Mesenchymal stem cell (in vitro differentiated cells and primary cell): ENCODE measurements around the gene STK24.

Experiments
- DNase-seq: peaks from one replicate; pipeline ENCODE4 v3.0.0-alpha.2; 2013
- H2AFZ ChIP-seq: one replicate; pipeline ENCODE4 v1.6.1; 2013; ENCODE audit warnings: low read depth, mild to moderate bottlenecking, control low read depth, inconsistent platforms, low read length, moderate library complexity
- H2AK5ac ChIP-seq: 2 replicates; pipeline ENCODE4 v1.6.1; 2013; ENCODE audit warnings: low read length, moderate library complexity, mild to moderate bottlenecking, inconsistent platforms; ENCODE audit not compliant: severe bottlenecking
- H2BK120ac ChIP-seq: one replicate; pipeline ENCODE4 v1.6.1; 2013; ENCODE audit warnings: low read depth, mild to moderate bottlenecking, inconsistent platforms, low read length, moderate library complexity
- H2BK12ac ChIP-seq, 2 experiments: one replicate each; pipeline ENCODE4 v1.6.1; 2013; ENCODE audit warnings: inconsistent platforms in 2 of 2, low read length in 2 of 2, mild to moderate bottlenecking in 2 of 2, moderate library complexity in 2 of 2, control low read depth in 1 of 2
- H2BK15ac ChIP-seq: one replicate; pipeline ENCODE4 v1.6.1; 2013; ENCODE audit warnings: mild to moderate bottlenecking, low read depth, inconsistent platforms; ENCODE audit not compliant: poor library complexity, severe bottlenecking
- H2BK5ac ChIP-seq: 2 replicates; pipeline ENCODE4 v1.6.1; 2013; ENCODE audit warnings: low read depth, mild to moderate bottlenecking, low read length, control low read depth, inconsistent platforms; ENCODE audit not compliant: poor library complexity, severe bottlenecking
- H3K14ac ChIP-seq, 2 experiments: one replicate each; pipeline ENCODE4 v1.6.1; 2013; ENCODE audit warnings: inconsistent platforms in 2 of 2, low read length in 2 of 2, control low read depth in 1 of 2, mild to moderate bottlenecking in 1 of 2, moderate library complexity in 1 of 2
- H3K18ac ChIP-seq, 2 experiments: one replicate each; pipeline ENCODE4 v1.6.1; 2013; ENCODE audit warnings: inconsistent platforms in 2 of 2, low read length in 2 of 2, control low read depth in 1 of 2, low read depth in 1 of 2, mild to moderate bottlenecking in 1 of 2
- H3K23ac ChIP-seq, 2 experiments: one replicate each; pipeline ENCODE4 v1.6.1; 2013; ENCODE audit warnings: inconsistent platforms in 2 of 2, low read length in 2 of 2, mild to moderate bottlenecking in 2 of 2, moderate library complexity in 2 of 2, control low read depth in 1 of 2
- H3K27ac ChIP-seq: 2 replicates; pipeline ENCODE4 v1.5.1; 2013; ENCODE audit warnings: mild to moderate bottlenecking, moderate library complexity, low read length, control low read depth, inconsistent platforms; ENCODE audit not compliant: poor library complexity, severe bottlenecking
- H3K27me3 ChIP-seq, 2 experiments: 2 replicates each; pipeline versions ENCODE4 v1.6.1 to v1.7.0; 2013; ENCODE audit warnings: low read length in 2 of 2, mild to moderate bottlenecking in 2 of 2, moderate library complexity in 2 of 2, control low read depth in 1 of 2, inconsistent platforms in 1 of 2; ENCODE audit not compliant: control insufficient read depth in 1 of 2, insufficient read depth in 1 of 2
- H3K36me3 ChIP-seq, 2 experiments: 2 replicates each; pipeline versions ENCODE4 v1.6.1 to v1.7.0; 2013; ENCODE audit warnings: low read length in 2 of 2, control low read depth in 1 of 2, inconsistent platforms in 1 of 2, low read depth in 1 of 2, mild to moderate bottlenecking in 1 of 2; ENCODE audit not compliant: insufficient read depth in 2 of 2, control insufficient read depth in 1 of 2
- H3K4ac ChIP-seq, 2 experiments: one replicate each; pipeline ENCODE4 v1.6.1; 2013; ENCODE audit warnings: inconsistent platforms in 2 of 2, low read length in 2 of 2, mild to moderate bottlenecking in 2 of 2, moderate library complexity in 2 of 2, control low read depth in 1 of 2, low read depth in 1 of 2
- H3K4me1 ChIP-seq: 2 replicates; pipeline ENCODE4 v1.6.1; 2013; ENCODE audit warnings: low read depth, low read length, control low read depth; ENCODE audit not compliant: control insufficient read depth, insufficient read depth
- H3K4me2 ChIP-seq: 2 replicates; pipeline ENCODE4 v1.6.1; 2013; ENCODE audit warnings: low read length, mild to moderate bottlenecking, inconsistent platforms; ENCODE audit not compliant: poor library complexity, severe bottlenecking
- H3K4me3 ChIP-seq, 2 experiments: 2 replicates each; pipeline versions ENCODE4 v1.5.1 to v1.7.0; 2013; ENCODE audit warnings: low read length in 2 of 2, mild to moderate bottlenecking in 2 of 2, control low read depth in 1 of 2, low read depth in 1 of 2; ENCODE audit not compliant: insufficient read depth in 1 of 2
- H3K79me1 ChIP-seq: replicated peaks from 2 replicates; pipeline ENCODE4 v1.6.1; 2013; ENCODE audit warnings: mild to moderate bottlenecking, control low read depth, low read length, inconsistent platforms; ENCODE audit not compliant: poor library complexity, severe bottlenecking
- H3K9ac ChIP-seq: 2 replicates; pipeline ENCODE4 v1.7.0; 2013; ENCODE audit warnings: mild to moderate bottlenecking, low read length, moderate library complexity
- H3K9me3 ChIP-seq: 2 replicates; pipeline ENCODE4 v1.7.0; 2013; ENCODE audit warnings: mild to moderate bottlenecking, low read length; ENCODE audit not compliant: control insufficient read depth
- H4K8ac ChIP-seq: one replicate; pipeline ENCODE4 v1.6.1; 2013; ENCODE audit warnings: inconsistent platforms, mild to moderate bottlenecking, low read length, moderate library complexity
- H4K91ac ChIP-seq: one replicate; pipeline ENCODE4 v1.6.1; 2013; ENCODE audit warnings: mild to moderate bottlenecking, low read length, inconsistent platforms
- WGBS: methylation state at CpG from one replicate; pipeline ENCODE4 v1.1.7; 2013; ENCODE audit warnings: mixed read lengths; 5-methylcytosine and 5-hydroxymethylcytosine counted together

The STK24 gene

DNA sequence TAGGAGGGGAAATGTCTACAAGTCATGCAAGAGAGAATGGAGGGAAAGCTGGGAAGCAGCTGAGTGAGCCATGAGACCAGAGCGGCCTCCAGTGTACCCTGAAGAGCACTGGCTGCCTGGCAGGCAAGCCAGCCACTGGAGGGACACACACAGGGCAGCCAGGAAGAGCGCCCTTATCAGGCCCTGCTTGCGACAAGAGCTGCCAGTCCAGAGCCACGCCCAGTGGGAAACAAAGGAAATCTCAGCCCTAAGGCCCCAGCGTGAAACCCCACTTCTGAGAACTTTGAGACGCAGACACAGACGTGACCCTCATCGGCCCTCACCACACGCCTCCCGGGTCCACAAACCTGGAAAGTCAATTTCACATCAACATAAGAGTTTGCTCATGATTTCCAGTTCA is 105.0 kb downstream of the STK24 start:
- no peaks in the 10 kb centered on the region for H3K27me3 ChIP-seq
- no peak overlapping the region for H3K27ac ChIP-seq
- no peak overlapping the region for H3K4me3 ChIP-seq
- H3K4ac ChIP-seq, result no peak overlapping the region
- H2BK5ac ChIP-seq, result no peak overlapping the region
- H3K36me3 ChIP-seq, result peaks cover 31 to 55% of the 10 kb centered on the region in 2 experiments
- H3K9ac ChIP-seq, result no peak overlapping the region
- no peaks in the 10 kb centered on the region for H3K9me3 ChIP-seq
- H4K91ac ChIP-seq, result no peak overlapping the region
- no peak overlapping the region for H2BK120ac ChIP-seq
- H2BK15ac ChIP-seq, result no peak overlapping the region
- no peak overlapping the region for H3K4me2 ChIP-seq
- no peak for DNase-seq
- H3K18ac ChIP-seq, result no peak overlapping the region
- no peak overlapping the region for H2AK5ac ChIP-seq
- H3K79me1 ChIP-seq, result peaks cover 38% of the 10 kb centered on the region
- H3K23ac ChIP-seq, result no peak overlapping the region
- no peak overlapping the region for H3K14ac ChIP-seq
- no peak overlapping the region for H2AFZ ChIP-seq
- WGBS, result 92% methylated on average over 10 of the region's 10 CpGs
- peaks cover 14% of the 10 kb centered on the region for H3K4me1 ChIP-seq
- no peak overlapping the region for H2BK12ac ChIP-seq
- H4K8ac ChIP-seq, result no peak overlapping the region

DNA sequence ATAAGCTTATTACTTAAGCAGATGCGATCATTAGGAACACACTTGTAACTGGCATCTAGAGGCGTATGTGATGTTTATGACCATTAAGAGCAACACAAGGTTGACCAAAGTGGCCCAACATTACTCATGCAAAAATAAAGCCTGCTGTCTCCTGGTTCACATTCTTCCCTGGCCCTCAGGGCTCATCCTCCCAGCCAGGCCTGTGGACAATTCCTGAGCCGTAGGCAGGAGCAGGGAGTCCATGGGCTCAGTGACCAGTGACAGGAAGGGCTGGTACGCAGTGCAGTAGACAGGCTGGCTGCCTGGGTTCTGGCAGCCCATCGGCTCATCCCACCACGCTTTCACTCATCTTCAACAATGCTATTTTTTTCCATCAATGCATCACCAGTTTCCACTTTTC is 106.0 kb downstream of the STK24 start:
- Histone ChIP-seq H4K8ac (peak overlapping the region; percentile 16), H3K14ac (no peak overlapping the region), H3K36me3 (peaks cover 31 to 61% of the 10 kb centered on the region in 2 experiments), H3K9me3 (no peaks in the 10 kb centered on the region), H3K4me1 (peaks cover 6% of the 10 kb centered on the region), H3K4me2 (no peak overlapping the region), H2BK15ac (no peak overlapping the region), H3K9ac (no peak overlapping the region), H2BK120ac (no peak overlapping the region), H2AK5ac (no peak overlapping the region), H3K4ac (no peak overlapping the region), H3K27ac (no peak overlapping the region), H3K23ac (no peak overlapping the region), H4K91ac (no peak overlapping the region), H3K27me3 (no peaks in the 10 kb centered on the region), H2BK12ac (no peak overlapping the region), H3K79me1 (peaks cover 41% of the 10 kb centered on the region), H2BK5ac (no peak overlapping the region), H2AFZ (no peak overlapping the region), H3K18ac (no peak overlapping the region), H3K4me3 (no peak overlapping the region)
- no peak for DNase-seq
- WGBS, result 88% methylated on average over 6 of the region's 6 CpGs

GRCh38 chr13:98468929-98469328 is 108.0 kb downstream of the STK24 start:
- Histone ChIP-seq H3K9ac (no peak overlapping the region), H3K4me1 (no peaks in the 10 kb centered on the region)

GRCh38 chr13:98468361-98468760 is 108.5 kb downstream of the STK24 start:
- Histone ChIP-seq H3K27me3 (no peaks in the 10 kb centered on the region), H3K23ac (no peak overlapping the region), H2BK120ac (no peak overlapping the region), H3K14ac (no peak overlapping the region), H3K18ac (no peak overlapping the region), H3K9ac (no peak overlapping the region), H2BK5ac (no peak overlapping the region), H3K9me3 (no peaks in the 10 kb centered on the region), H2AFZ (no peak overlapping the region), H3K36me3 (peaks cover 36 to 64% of the 10 kb centered on the region in 2 experiments), H4K91ac (no peak overlapping the region), H3K4ac (no peak overlapping the region), H2AK5ac (no peak overlapping the region), H2BK15ac (no peak overlapping the region), H2BK12ac (no peak overlapping the region), H3K4me1 (no peaks in the 10 kb centered on the region), H3K27ac (no peak overlapping the region), H4K8ac (no peak overlapping the region), H3K4me2 (no peak overlapping the region), H3K79me1 (peaks cover 44% of the 10 kb centered on the region), H3K4me3 (no peak overlapping the region)
- 100% methylated on average over 2 of the region's 3 CpGs for WGBS
- no peak for DNase-seq

More at GRCh38 chr13:98468929-98469328, 108.0 kb downstream of the STK24 start:
- Histone ChIP-seq H2BK5ac (no peak overlapping the region), H2AFZ (no peak overlapping the region), H2BK15ac (no peak overlapping the region), H3K36me3 (peaks cover 30 to 64% of the 10 kb centered on the region in 2 experiments), H3K23ac (no peak overlapping the region), H4K8ac (no peak overlapping the region), H2BK120ac (no peak overlapping the region), H3K27me3 (no peaks in the 10 kb centered on the region), H3K79me1 (peaks cover 45% of the 10 kb centered on the region), H3K4me3 (no peak overlapping the region), H3K14ac (no peak overlapping the region), H3K9me3 (no peaks in the 10 kb centered on the region), H2BK12ac (no peak overlapping the region), H3K27ac (no peak overlapping the region), H4K91ac (no peak overlapping the region), H3K4ac (no peak overlapping the region), H2AK5ac (no peak overlapping the region), H3K4me2 (no peak overlapping the region), H3K18ac (no peak overlapping the region)
- 96% methylated on average over 20 of the region's 20 CpGs for WGBS
- DNase-seq, result no peak
